Right lobe of liver (tissue), 6 donors: ENCODE data around the gene TMEM175. TPM values are rescaled to one million over a fixed set of nuclear protein-coding genes. Genes with fewer than 3 reads are reported as not detected.

Source experiments
- ATAC-seq, 4 donors: fragments of 200-7000 bp; cut with Tn5 transposase; one replicate each; pipeline ENCODE4 v1.9.1; 2020; ENCODE audit warnings: mild to moderate bottlenecking in 4 of 4, moderate library complexity in 4 of 4
- DNase-seq, 3 donors: peaks; one replicate each; pipeline ENCODE4 v3.0.0-alpha.2; 2020
- H3K27ac ChIP-seq, 3 donors: fragments of 200-600 bp; one replicate each; pipeline ENCODE4 v1.8.0; 2022
- H3K27me3 ChIP-seq, 2 donors: fragments of 200-600 bp; one replicate each; pipeline ENCODE4 v1.8.0; 2022
- H3K36me3 ChIP-seq, 4 donors: fragments of 200-600 bp; sonication (generic) in 1 of 4; one replicate each; pipeline versions ENCODE4 v1.5.1 to v1.8.0; 2017 to 2022; ENCODE audit warnings: control low read depth in 1 of 4
- H3K4me1 ChIP-seq, 4 donors: fragments of 200-600 bp; sonication (generic) in 1 of 4; one replicate each; pipeline versions ENCODE4 v1.5.1 to v1.8.0; 2017 to 2022; ENCODE audit warnings: control low read depth in 1 of 4
- H3K4me3 ChIP-seq, 3 donors: fragments of 200-600 bp; one replicate each; pipeline ENCODE4 v1.8.0; 2022
- H3K9me3 ChIP-seq, 4 donors: fragments of 200-600 bp; sonication (generic) in 1 of 4; one replicate each; pipeline versions ENCODE4 v1.5.1 to v1.8.0; 2017 to 2022; ENCODE audit warnings: control low read depth in 1 of 4
- POLR2A ChIP-seq: fragments of 450-650 bp; IDR thresholded peaks from one replicate; pipeline ENCODE4 v1.6.1; 2017; ENCODE audit warnings: antibody characterized with exemption, mild to moderate bottlenecking
- WGBS: methylation state at CpG from one replicate; pipeline ENCODE4 v1.1.6; 2018; ENCODE audit warnings: low coverage, low lambda C conversion rate; ENCODE audit not compliant: insufficient coverage; ENCODE audit errors: missing lambda C conversion rate; 5-methylcytosine and 5-hydroxymethylcytosine counted together
- intact Hi-C, 2 donors: fragments of 100-400 bp; cut with DNase I; formaldehyde crosslinking; loops; one replicate each; pipeline versions ENCODE4 v1.11.2 to v1.14.1; 2022
- total RNA-seq, 6 experiments: library from RNA; depleted of rRNA in 2 of 6; stranded (reverse); fragments of >200 nt in 2 of 6; fragmentation: NEBNext Ultra II Directional in 3 of 6; extraction: Animal tissue kit (Norgen Biotek cat#: 25700) in 3 of 6; gene quantifications; one replicate each; pipeline versions ENCODE4 v1.1.0 to v1.2.4, GENCODE V29; 2016 to 2023
- TF ChIP-seq, protein P1 (sequence below), 4 donors: fragments of 200-600 bp in 3 of 4; fragments of 450-650 bp in 1 of 4; IDR thresholded peaks; one replicate each; pipeline versions ENCODE4 v1.5.1 to v1.8.0; 2016 to 2022; ENCODE audit warnings: antibody characterized with exemption in 4 of 4, mild to moderate bottlenecking in 2 of 4
- donor health status: DM: no; HTN: yes; CAD: no.
- donor health status: DM: no; HTN: no; CAD: no.
- donor health status: DM: no; HTN: no; CAD: no.
- donor health status: DM: no; HTN: yes; CAD: no.
- donor health status: DM: no; HTN: yes; CAD: no.

Gene TMEM175
- total RNA-seq, 6 experiments from 2014 or later = 22.0 to 31.8 (median 23.6) TPM

DNA sequence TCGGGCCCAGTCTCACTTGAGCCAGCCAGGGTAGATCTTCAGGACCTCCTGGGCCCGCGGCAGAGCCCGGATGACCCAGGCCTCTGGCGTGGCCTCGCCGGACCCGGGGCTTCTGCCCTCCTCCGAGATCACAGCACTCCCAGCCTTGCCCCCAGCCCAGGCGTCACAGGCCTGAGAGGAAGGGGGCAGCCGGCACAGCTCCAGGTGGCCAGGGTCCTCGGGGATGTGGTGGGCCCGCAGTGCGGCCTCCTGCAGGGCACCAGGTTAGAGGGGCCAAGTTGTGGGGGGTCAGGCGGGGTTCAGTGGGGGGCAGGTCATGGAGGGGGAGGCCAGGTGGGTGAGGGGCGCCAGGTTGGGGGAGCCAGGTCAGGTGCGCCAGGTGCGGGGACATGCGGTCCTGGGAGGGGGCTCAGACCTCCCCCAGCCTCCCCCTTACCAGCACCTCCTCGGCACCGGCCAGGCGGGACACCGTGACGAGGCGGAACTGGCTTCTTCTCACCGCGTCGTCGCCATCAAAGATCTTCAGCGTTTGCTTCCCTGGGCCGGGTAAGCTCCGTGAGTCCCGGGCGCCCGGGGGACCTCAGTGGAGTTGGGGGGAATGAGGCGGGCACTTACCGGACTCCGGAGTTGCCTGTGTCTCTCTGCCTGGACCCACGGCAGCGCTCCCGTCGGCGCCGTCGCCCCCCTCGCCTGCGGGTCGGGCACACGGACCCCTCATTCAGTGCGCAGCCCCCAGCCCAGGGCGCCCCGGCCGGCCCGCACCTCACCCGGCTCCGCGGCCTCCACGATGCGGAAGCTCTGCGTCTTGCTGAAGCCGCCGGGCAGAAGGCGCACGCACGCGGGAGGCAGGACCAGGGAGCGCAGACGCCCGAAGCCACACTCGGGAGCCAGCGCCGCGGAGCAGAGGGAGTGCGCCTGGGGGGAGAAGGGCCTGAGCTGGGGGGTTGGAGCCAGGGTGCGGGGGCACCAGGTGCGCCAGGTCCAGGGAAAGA lies 35.1 kb downstream of the TMEM175 start:
- WGBS = 59% methylated on average over 17 of the region's 76 CpGs
- Histone ChIP-seq H3K9me3 (no peaks in the 10 kb centered on the region), H3K36me3 (no peaks in the 10 kb centered on the region), H3K4me1 (peaks cover 0 to 12% (median 3%) of the 10 kb centered on the region in 4 donors), H3K4me3 (no peak overlapping the region), H3K27ac (no peak overlapping the region), H3K27me3 (no peaks in the 10 kb centered on the region)
- TF ChIP-seq POLR2A = no peak
- TF ChIP-seq, protein P1, sequence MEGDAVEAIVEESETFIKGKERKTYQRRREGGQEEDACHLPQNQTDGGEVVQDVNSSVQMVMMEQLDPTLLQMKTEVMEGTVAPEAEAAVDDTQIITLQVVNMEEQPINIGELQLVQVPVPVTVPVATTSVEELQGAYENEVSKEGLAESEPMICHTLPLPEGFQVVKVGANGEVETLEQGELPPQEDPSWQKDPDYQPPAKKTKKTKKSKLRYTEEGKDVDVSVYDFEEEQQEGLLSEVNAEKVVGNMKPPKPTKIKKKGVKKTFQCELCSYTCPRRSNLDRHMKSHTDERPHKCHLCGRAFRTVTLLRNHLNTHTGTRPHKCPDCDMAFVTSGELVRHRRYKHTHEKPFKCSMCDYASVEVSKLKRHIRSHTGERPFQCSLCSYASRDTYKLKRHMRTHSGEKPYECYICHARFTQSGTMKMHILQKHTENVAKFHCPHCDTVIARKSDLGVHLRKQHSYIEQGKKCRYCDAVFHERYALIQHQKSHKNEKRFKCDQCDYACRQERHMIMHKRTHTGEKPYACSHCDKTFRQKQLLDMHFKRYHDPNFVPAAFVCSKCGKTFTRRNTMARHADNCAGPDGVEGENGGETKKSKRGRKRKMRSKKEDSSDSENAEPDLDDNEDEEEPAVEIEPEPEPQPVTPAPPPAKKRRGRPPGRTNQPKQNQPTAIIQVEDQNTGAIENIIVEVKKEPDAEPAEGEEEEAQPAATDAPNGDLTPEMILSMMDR (IDR thresholded peaks at IDR 0.05) = no peak
- intact Hi-C loops = no loop called here
- no peak for ATAC-seq
- DNase-seq = peak in 1 of 3 donors; percentile 16

DNA sequence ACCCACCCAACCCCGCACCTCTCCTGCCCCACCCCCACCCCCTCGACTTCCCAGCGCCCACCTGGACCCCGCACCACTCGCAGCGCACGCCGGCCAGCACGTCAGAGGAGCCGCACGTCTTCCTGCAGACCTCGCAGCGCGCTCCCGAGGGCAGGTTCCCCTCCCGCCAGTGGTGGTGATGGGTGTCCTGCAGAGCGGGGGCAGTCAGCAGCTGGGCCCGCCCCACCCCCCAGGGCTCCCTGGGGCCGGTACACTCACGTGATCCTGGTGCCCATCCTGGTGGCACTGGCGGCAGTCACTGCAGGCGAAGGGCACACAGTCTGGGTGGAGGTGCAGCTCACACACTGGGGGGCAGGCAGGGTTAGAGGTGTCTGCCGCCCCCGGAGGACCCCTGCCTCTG lies 36.0 kb downstream of the TMEM175 start:
- intact Hi-C loops = no loop called here
- Histone ChIP-seq H3K27me3 (no peaks in the 10 kb centered on the region), H3K4me1 (peaks cover 0 to 17% (median 5%) of the 10 kb centered on the region in 4 donors), H3K27ac (no peak overlapping the region), H3K9me3 (no peaks in the 10 kb centered on the region), H3K36me3 (no peaks in the 10 kb centered on the region), H3K4me3 (no peak overlapping the region)
- ATAC-seq = no peak
- peak in 1 of 3 donors; percentile 20 for DNase-seq
- TF ChIP-seq, protein P1 (IDR thresholded peaks at IDR 0.05) = no peak
- TF ChIP-seq POLR2A = no peak
- 32% methylated on average over 7 of the region's 24 CpGs for WGBS

DNA sequence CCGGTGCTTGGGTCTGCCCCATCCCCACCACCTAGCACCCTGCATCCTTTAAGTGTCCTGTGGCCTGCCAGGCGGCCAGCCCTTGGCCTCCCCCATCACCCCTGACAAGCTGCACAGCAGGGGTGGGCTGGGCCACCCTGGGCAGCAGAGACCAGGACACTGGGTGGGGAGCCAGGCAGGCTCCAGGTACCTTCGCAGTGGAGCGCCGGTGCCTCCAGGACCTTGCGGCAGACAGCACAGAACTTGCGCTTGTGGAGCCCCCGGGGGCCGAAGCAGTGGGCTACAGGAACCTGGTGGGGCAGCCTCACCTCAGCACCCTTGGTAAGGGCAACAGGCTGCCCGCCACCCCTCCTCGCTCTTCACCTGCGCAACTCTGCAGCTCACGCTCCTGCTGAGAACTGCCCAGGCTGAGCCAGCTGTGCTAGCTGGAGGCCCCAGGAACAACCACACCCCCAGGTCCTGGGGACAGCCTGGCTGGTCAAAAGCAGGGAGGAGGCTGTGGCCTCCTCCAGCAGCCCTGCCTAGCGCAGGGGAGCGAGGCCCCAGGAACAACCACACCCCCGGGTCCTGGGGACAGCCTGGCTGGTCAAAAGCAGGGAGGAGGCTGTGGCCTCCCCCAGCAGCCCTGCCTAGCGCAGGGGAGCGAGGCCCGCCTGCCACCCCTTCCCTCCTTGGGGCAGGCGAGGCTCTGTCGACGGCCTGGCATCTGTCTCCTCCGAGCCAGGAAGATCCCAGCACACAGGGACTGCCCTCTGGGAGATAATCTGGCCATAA lies 36.5 kb downstream of the TMEM175 start:
- no peaks in the 10 kb centered on the region for H3K9me3 ChIP-seq
- ATAC-seq (no peak), DNase-seq (peak in 1 of 3 donors; percentile 15)
- no peak overlapping the region for H3K27ac ChIP-seq
- TF ChIP-seq, protein P1 (IDR thresholded peaks at IDR 0.05) = no peak
- no peak for TF ChIP-seq POLR2A
- H3K4me3 ChIP-seq = no peak overlapping the region
- H3K36me3 ChIP-seq = no peaks in the 10 kb centered on the region
- intact Hi-C loops = no loop called here
- no peaks in the 10 kb centered on the region for H3K27me3 ChIP-seq
- WGBS = 90% methylated on average over 2 of the region's 23 CpGs
- H3K4me1 ChIP-seq = peaks cover 0 to 19% (median 5%) of the 10 kb centered on the region in 4 donors

DNA sequence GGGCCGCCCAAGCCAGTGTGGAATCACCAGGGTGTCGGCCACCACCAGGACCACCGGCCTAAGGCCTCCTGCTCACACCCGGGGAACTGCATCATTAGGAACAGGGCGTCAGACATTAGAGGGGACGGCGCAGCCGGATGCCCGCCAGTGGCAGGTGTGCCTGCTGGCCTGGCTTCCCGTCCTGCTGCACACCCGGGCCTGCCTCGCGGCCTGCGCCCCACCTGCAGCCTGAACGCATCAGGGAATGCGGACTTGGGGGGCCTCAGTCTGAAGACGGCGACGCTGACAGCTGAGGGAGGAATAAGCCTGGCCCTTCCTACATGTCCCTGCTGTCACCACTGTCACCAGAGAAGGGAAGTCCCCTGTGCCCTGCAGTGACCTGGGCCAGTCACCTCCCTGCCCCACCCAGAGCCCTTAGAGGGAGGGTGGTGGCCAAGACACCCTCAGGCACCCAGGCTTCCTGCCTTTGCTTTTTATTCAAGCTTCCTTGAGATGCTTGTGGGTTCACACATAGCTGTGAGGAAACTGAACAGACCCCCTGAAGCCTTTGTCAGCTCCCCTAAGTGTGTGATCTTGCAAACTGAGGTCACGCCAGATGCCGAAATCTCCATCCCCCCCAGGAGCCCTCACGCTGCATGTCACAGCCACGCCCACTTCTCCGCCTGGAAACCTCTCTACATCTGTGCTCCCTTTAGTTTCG lies 37.9 kb downstream of the TMEM175 start:
- H3K36me3 ChIP-seq = no peaks in the 10 kb centered on the region
- H3K4me3 ChIP-seq = no peak overlapping the region
- DNase-seq (no peak), ATAC-seq (no peak)
- 88% methylated on average over 5 of the region's 25 CpGs for WGBS
- no peak for TF ChIP-seq POLR2A
- TF ChIP-seq, protein P1 (IDR thresholded peaks at IDR 0.05) = no peak
- intact Hi-C loops = loop anchor here in 1 of 2 donors (5.0 kb wide), 1 partner anchor 38 kb away; the partner anchor contains the start of genes GAK and TMEM175
- no peaks in the 10 kb centered on the region for H3K27me3 ChIP-seq
- peaks cover 0 to 21% (median 5%) of the 10 kb centered on the region in 4 donors for H3K4me1 ChIP-seq
- H3K9me3 ChIP-seq = no peaks in the 10 kb centered on the region
- H3K27ac ChIP-seq = no peak overlapping the region
